ENCODE results near the gene FHIT.

Gene FHIT

DNA sequence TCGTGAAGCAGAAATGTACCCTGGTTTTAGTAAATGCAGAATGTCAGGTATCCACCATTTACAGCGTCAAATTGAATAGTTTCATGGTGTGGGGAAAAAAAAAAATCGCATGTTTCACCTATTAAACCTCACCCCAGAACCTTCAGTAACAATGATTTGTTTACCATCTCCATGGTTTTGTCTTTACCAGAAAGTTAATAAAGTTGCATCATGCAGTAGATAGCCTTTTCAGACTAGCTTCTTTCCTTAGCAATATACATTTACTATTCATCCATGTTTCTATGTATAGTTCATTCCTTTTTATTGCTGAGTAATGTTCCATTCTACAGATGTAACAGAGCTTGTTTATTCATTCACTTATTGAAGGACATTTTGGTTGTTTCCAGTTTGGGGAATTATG is 1066.1 kb downstream of the FHIT start:
- no peak for DNase-seq

DNA sequence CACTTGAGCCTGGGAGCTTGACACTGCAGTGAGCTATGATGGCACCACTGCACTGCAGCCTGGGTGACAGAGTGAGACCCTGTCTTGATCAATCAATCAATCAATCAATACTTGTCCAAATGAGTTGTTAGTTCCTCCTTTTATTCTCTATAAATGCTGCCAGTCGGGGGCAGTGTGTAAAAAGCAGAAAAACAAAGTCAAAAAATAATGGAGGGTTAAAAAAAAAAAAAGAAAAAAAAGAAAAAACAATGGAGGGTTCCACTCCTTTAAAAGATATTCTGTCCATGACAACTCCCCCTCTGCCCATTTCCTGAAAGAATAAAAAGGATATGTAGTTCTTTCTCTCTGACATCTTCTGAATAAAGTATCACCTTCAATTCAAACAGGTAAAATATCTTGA is 1068.6 kb downstream of the FHIT start:
- no peak for DNase-seq

DNA sequence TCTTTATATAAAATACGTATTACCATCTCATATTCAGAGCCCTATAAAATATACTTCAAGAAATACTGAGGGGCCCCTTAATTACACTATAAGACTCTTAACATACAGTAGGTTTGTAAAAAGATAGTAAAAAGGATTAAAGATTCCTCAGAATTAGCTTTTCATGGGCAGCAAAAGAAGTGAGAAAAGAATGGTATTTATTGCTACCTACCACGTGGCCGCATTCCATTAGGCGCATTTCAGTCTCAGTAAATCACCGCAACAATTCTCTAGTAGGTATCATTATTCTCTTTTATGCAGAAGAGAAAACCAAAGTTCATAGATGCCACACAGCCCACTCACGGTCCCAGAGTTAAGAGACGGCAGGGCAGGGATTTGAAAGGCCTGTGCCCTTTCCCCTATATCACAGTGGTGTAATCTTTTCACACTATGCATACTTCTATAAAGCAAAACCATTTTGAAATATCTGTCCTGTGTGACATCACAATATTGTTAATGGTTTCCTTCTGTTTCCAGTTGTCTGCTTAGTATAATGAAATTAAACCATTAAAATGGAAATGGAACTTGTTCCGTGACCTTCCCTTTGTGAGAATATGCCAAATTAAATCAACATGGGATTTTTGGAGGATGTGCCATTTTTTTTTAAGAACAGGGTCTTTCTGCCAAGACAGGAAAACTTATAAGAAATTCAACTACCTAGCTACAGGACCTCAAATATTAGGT is 1072.2 kb downstream of the FHIT start:
- no peak for DNase-seq

DNA sequence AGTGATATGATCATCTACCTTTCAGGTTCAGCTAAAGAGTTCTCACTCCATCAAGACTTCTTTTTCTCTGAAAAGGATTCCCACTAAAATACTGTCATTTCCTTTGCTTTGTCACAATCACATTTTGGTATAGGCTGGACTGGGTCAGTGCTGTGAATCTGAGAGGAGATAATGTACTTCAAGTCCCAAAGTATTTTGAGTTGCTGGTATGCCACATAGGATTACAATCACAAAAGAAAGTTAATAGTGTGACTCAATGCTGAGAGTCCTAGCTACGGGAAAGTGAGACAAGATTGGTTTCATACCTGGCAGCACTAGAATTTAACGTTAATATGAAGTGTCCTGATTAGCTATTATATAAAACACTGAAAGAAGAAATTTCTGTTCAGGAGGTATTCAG is 1073.5 kb downstream of the FHIT start:
- no peak for DNase-seq

DNA sequence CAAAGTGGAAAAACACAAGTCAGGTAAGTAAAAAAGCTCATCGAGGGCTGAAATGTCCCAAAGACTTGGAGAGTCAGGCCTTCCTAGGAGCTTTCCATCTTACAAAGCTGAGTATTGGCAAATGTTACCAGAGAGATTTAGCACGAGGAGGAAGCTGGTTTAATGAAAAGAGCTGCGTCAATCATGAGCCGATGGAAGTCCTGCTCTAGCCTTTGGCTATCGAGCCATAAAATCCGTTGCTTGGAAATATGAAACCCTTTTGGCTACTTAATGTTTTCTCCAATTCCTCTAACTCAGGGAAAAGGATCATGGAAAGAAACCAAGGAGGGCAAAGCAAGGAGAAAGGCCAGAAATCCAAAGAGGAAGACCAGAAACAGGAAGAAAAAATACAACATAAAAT is 1074.6 kb downstream of the FHIT start:
- DNase-seq: no peak

DNA sequence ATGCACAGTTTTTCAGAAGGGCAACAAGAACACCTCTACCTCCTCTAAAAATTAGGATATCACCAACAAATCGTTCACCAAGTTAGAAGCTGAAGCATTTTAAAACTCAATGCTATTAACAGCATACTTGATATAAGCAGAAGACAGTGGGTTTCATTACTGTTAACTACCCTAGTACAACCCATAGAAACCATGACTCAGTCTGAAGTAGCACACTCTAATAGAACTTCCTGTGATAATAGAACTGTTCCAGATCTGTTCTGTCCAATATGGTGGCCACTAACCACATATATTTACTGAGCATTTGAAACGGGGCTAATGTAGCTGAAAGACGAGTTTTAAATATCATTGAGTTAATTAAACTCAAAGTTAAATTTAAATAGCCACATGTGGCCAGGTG is 1075.6 kb downstream of the FHIT start:
- DNase-seq: no peak

DNA sequence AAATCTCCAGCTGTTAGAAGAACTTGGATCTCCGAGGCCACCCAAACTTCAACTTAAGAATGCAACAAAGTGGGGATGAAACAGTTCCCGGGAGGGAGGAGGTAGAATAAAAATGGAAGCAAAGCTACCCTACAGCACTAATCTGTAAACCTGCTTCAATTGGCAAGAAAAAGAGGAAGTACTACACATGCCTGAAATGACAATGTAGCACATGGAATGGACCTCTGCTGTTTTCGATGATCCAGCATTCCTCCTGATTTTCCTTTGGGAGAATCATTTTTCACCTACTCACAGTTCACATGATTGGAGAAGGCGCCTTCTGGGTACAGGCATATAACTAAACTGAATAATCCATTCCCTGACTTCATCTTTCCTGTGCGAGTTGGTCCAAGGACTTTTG is 1081.5 kb downstream of the FHIT start:
- no peak for DNase-seq

DNA sequence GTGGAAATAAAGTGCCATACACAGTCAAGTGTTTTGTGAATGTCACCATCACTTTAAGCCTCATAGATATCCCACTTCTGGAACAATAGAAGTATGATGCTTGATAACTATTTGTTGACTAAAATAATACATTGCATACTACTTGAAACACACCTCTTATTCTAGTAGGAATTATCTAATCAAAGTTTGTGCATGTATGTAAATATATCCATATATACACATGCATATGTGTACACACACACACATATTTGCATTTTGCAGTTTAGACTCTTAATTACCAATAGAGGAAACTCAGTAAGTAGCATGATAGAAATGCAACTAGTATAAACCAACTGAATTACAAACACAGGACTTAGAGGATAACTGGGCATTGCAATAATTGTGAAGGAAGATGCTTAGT is 1084.1 kb downstream of the FHIT start:
- DNase-seq: no peak

DNA sequence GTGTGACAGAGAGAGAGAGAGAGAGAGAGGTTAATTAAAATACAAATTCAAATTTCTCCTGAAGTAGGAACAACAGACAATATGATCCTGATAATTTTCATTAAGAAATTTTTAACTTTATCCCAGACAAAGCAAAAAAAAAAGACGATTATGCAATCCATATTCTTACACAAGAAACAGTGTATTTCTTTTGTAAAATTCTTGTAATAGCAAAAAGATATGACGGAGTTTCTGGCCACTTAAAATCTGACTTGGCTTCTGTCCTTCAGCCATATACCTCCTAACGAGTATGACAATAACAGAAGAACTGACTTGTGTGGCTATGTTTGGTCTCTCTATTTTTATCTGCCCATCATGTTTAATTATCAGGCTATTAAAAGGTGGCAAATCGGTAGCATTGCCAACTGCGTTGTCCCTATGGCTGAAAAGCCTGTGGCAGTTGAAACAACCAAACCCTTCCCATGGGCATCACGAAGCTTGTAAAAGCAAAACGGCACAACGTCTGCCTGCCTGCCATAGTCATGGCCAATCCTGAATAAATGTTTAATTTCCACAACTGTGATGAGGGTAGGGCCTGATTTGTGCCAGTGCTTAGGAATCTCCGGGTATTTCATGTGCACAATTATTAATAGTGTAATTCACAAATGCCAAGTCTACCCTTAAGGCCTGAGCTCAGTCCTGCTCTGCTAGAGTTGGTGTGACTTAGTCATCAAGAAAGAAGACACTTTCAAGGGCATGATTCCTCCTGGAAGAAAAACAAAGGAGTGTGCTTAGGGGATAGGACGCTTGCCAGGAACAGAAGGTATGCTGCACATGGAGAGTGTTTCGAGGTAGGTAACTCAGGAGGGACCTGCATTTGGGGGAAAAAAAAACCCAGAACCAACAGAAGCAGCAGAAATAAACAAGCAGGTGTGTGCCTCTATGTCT is 1090.2 kb downstream of the FHIT start:
- no peak for DNase-seq

DNA sequence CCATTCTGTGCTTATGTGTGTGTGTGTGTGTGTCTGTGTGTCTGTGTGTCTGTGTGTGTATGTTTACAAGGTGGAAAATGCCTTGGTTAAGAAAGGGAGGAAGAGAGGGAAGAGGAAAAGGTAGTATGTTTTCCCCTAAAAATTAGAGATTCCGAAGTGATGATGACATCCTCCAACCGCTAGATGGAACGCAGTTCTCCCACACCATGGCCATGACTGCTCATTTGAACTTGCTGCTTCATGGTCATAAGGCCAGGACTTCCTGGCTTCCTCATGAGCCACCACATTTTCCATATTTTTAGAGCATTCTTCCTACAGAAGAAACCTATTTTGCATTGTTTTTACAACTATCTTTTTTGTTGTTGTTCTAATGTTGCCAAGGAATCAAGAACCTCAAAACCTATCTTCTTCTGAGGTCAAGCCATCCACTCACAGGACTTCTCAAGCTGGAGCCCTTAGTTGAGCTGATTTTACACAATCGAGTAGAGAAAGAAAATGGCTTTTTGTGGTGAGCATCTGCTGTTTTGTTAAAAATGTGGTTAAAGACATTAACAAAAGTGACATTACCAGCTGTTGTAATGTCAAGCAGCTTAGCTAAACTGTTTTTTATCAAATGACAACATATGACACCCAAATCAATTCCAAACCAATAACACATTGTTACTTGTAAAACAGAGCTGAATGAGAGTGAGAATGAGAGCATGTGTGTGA is 1091.0 kb downstream of the FHIT start:
- DNase-seq: no peak

DNA sequence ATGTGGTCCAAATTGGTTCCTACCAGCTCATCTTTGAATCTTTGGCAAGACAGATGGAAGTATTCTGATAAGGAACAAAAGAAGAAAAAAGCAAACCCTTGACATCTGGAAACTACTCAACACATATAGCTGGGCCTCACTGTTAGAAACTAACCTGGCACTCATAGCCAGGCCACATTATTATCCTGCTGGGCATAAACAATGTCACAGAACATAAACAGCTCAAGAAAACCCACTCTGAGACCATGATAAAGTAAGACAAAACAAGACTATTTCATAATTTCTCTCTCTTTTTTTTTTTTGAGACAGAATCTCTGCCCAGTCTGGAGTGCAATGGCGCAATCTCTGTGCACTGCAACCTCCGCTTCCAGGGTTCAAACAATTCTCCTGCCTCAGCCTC is 1093.2 kb downstream of the FHIT start:
- DNase-seq: no peak

DNA sequence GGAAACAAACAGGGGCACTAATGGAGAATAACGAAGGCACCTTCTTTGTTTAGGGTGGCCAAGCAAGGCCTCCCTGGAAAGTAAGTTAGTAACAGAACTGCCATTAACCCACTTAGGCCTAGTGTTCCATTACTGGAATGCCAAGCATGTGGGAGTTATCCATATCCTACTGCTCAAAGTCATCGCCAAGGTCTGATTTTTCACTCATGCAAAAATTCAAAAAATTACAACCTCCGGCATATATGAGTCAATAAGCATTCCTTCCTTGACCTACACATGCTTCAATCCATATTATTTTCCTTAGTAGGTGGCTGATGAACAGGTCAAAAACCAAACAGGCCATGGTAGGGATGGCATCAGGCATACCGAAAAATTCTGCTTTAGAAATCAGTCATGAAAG is 1097.2 kb downstream of the FHIT start:
- DNase-seq: no peak

DNA sequence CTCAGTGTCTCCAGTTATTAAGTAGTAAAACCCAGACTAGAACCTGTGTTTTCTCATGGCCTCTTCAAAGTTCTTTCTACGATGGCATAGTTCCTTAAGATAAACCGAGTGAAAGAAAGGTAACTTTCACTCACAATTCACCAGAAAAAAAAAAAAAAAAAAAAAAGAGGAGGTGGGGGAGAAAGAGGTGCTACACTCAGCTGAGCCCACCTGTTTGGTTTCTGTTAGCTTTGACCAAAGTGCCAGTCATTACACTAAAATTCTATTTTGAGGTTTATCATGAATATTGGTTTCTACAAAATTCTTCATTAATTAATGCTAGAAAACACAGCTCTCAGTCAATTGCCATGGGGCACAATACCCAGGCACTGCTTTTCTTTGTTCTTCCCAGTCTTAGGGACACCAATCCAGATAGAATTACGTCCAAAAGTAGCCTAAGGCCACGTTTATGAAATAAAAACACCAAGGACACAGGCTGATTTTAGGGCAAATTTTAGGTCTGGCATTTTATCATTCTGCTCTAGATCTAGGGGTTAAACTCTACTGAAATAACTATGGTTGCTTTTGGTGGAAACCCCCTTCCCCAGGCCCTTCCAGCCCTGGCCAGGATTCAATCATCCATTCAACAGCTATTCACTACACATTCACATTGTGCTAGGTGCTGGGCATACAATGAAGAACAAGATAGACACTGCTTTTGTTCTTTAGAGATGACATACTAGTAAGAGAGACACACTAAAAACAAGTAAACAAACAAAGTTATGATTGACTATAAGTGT is 1097.8 kb downstream of the FHIT start:
- DNase-seq: no peak

DNA sequence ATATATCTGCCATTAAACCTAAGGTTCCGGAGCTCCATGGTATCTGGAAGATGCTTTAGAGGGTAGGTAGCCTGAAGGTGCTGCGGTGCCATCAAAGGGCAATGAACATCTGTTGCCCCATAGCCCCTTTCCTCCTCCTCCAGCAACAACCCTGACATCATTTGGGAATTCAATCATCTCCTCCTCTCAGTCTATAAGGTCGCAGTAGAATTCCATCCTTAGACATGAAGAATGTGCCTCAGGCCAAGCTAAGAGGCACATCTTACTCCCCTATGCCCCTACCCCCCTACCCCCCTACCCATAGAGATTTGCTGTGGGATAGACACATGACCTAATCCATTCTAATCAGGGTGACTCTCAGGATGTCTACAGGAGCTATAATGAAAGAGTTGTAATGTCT is 1101.8 kb downstream of the FHIT start:
- no peak for DNase-seq

DNA sequence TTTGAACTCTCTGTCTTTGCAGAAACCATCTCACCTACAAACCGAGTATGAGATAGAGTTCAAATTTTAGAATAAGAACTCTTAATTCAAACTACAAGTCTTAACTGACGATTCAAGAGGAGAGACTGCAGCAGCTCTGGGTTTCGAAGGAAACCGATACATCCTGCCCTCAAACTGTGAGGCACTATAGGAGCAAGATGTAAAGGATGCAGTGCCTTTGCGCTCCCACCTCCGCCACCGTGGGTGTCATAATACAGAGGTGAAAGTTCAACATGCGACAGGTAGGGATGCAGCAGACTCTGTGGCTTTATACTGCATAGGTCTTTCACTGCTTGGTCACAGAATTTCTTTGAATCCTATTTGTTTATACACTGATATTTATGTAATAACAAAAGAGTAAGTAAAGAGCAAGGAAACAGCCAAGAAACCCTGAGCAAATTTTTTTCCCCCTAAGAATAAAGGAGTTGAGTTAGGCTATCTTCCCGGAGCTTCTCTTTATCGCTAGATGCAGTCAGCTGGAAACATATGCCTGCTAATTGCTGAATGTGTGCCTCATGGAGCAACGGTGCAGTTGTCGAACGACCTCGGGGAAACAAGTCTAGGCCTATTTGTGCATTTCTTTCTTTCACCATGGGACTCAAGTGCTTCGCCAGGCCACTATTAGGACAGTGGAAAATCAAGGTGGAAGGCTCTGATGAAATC is 1103.9 kb downstream of the FHIT start:
- no peak for DNase-seq

DNA sequence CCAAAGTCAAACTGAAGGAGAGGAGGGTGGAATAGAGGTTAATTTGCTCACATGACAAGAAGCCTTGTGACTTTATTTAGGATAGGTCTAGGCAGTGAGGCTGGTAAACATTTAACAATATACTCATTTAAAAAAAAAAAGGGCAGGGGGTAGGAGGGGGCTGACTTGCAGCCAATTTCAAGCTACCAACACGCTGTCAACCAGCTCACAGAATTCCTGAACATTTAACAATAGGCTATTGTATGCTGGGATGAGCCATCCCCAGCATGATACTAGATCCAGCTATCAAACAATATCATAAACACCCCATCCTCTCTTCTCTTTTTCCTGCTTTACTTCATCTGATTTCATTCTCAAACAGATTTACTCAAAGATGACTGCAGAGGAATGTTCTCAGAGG is 1105.1 kb downstream of the FHIT start:
- no peak for DNase-seq

DNA sequence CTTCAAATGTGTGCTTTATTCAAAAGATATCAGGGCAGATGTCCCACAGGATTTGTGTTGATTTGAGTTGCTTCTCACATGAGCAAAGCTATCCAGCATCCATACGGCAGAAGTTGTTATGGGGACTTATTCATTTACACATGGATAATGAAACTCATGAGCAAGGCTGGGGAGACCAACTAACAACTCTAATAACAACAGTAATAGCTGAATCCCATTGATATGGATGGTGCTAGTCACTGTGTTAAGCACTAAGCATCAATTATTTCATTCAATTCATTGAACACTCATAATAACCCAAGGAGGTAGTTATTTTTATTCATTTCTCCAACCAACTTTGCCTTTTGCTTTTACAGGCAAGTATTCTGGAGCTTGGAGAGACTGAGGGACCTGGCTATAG is 1107.2 kb downstream of the FHIT start:
- no peak for DNase-seq

DNA sequence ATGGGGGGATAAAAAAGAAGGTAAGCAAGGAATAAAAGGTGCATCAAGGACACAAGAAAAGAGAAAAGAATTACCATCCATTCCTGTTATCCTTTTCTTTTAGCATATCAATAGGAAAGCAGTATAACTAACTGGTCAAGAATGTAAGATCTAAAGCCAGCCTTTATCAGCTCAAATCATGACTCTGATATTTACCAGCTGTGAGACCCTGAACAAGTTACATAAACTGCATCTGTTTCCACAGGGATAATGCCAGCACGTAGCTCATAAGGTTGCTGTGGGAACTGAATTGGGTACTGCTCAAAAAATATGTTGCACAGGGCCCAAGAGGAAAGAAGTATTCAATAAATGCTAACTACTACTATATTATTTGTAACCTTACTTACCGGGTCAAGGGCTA is 1109.2 kb downstream of the FHIT start:
- DNase-seq: no peak

DNA sequence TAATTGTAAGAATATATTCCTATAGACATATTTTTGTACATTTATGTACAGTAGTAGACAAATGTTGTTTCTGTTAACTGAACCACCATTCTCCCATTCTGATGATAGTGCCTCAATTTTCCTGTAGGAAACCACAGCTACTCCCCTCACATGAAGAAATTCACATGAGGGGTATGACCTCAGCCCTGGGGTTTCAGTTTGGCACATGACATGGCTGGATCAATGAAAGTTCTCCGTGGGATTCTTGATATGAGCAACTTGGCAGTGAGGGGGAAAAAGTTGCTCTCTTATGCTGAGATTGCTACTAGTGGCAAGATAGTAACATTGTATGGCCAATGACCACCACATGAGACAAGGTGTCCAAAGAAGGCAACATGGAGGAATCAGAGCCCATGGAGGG is 1111.1 kb downstream of the FHIT start:
- DNase-seq: no peak

DNA sequence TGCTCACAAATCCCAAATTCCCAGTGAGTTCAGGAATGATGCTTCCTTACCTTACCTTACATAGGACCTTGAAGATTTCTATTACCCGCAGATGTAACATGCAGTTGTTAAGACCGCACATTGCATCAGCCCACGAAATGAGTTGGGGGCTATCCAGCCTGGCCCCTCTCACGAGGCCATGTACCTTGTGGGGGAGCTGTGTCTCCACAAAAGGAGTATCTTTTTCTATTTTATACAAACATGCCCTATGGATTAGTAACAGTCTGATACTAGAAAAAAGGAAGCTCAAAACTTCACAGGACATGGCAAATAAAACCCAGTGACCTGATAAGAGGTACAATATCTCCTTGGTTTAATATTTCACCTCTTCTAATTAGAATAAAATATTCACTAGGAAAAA is 1114.7 kb downstream of the FHIT start:
- DNase-seq: no peak

DNA sequence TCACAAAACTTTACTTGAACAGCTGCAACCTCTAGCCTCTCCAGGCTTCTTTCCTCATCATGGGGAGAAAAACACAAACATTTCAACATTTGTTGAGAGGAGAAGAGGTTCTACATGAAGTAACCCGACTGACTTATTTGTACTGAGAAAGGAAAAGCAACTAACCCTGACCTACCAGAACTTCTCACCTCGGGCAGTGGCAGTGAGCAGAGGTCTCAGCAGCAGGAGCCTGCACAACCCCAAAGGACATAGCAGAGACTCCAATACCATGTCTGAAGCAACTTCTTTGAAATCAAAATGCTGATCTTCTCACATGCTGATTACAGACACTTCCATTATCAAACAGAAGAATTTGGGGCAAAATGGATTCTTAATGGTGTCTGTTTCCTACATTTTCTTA is 1115.8 kb downstream of the FHIT start:
- no peak for DNase-seq

Measured in KG1 (cell line).